SK-N-MC (cell line): Measurements from ENCODE around the gene NRXN3.

Experiments
- DNase-seq: peaks from one replicate; pipeline ENCODE4 v3.0.0-alpha.2; 2011; ENCODE audit warnings: low read depth, low spot score
- H3K27ac ChIP-seq: fragments of 200-600 bp; sonication (generic); 2 replicates; pipeline ENCODE4 v1.5.1; 2016; ENCODE audit warnings: mixed run types
- H3K36me3 ChIP-seq: fragments of 200-600 bp; sonication (generic); 2 replicates; pipeline ENCODE4 v1.6.1; 2017; ENCODE audit warnings: antibody characterized with exemption, low read length, mixed read lengths; ENCODE audit not compliant: insufficient read depth
- H3K4me3 ChIP-seq: fragments of 200-600 bp; sonication (generic); 2 replicates; pipeline ENCODE4 v1.5.1; 2016
- H3K9ac ChIP-seq: fragments of 200-600 bp; sonication (generic); 2 replicates; pipeline ENCODE4 v1.8.0; 2017; ENCODE audit warnings: mixed run types, mixed read lengths; ENCODE audit not compliant: insufficient read length
- H3K9me3 ChIP-seq: fragments of 200-600 bp; sonication (generic); 2 replicates; pipeline ENCODE4 v1.6.1; 2017; ENCODE audit warnings: low read depth, mild to moderate bottlenecking, antibody characterized with exemption, low read length, moderate library complexity, mixed read lengths
- EZH2 ChIP-seq: fragments of 200-600 bp; sonication (generic); IDR thresholded peaks from one replicate; pipeline ENCODE4 v1.6.1; 2017; ENCODE audit warnings: antibody characterized with exemption
- FOXP2 ChIP-seq: optimal IDR thresholded peaks from 2 replicates; pipeline ENCODE3; 2011; ENCODE audit warnings: mild to moderate bottlenecking, moderate library complexity; ENCODE audit not compliant: insufficient read depth; ENCODE audit errors: extremely low read length, control extremely low read depth
- POLR2AphosphoS5 ChIP-seq: IDR thresholded peaks from 2 replicates; pipeline ENCODE4 v1.6.1; 2012; ENCODE audit warnings: mild to moderate bottlenecking, low read depth, low read length, borderline replicate concordance

Gene NRXN3

DNA sequence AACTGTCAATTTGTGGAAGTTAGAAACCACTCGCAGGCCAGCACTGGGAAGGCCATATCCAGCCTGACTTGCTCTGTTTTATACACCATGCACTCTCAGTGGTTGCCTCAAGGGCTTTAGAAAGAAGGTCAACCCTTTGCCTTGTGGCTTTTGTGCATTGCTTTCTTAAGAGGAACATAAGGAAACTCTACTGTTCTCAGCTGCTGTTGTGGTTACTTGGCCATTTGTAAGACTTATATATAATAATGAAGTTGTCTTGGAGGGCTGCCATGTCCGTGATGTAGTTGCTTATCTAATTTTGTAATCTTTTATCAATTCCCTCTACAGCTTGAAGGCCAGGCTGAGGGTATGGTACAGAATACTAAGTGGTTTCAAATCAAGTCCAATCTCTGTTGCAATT is 1403.3 kb downstream of the NRXN3 start:
- Histone ChIP-seq H3K36me3 (no peaks in the 10 kb centered on the region), H3K4me3 (no peak overlapping the region), H3K9ac (no peak overlapping the region), H3K27ac (no peak overlapping the region), H3K9me3 (no peaks in the 10 kb centered on the region)
- TF ChIP-seq POLR2AphosphoS5 (no peak), FOXP2 (no peak), EZH2 (no peak)
- no peak for DNase-seq

DNA sequence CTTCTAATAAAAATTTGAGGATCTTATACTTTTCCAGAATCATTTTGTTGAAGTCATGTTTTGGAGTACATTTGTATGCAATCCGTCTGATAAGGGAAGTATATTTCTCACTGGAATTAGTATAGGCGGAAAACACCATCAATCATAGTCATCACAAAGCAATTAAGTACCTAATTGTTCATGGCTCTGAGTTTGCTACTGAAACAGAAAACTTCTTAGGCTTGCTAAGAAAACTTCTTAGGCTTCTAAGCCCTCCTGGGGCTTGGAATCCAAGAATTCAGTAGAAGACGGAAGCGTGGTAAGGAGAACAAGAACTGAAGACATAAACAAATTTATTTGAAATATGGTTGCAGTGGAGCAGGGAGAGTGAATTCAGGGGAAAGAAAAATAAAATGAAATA is 1404.9 kb downstream of the NRXN3 start:
- no peak for DNase-seq
- Histone ChIP-seq H3K9ac (no peak overlapping the region), H3K9me3 (no peaks in the 10 kb centered on the region), H3K27ac (no peak overlapping the region), H3K4me3 (no peak overlapping the region), H3K36me3 (no peaks in the 10 kb centered on the region)
- TF ChIP-seq POLR2AphosphoS5 (no peak), EZH2 (no peak), FOXP2 (no peak)

DNA sequence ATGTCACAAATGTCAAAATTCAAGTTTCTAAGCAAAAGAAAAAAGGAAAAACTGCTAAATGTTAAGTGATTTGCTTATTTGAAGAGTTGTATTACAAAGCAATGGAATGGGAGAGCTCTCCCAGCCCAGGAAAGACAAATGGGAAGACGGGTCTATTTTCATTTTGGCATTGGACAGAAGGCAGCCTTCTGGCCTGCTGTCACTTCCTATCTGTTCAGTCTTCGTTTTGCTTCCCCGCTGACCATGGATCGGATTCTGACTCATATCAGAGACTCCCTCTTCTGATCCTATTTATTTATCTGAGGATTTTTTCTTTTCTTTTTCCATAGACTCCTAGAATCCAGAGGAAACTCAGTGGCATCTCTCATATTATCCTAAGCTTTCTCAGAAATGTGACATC is 1406.3 kb downstream of the NRXN3 start:
- TF ChIP-seq FOXP2: no peak
- TF ChIP-seq POLR2AphosphoS5: no peak
- TF ChIP-seq EZH2: no peak
- Histone ChIP-seq H3K9me3 (no peaks in the 10 kb centered on the region), H3K4me3 (no peak overlapping the region), H3K9ac (no peak overlapping the region), H3K36me3 (no peaks in the 10 kb centered on the region), H3K27ac (no peak overlapping the region)
- no peak for DNase-seq

DNA sequence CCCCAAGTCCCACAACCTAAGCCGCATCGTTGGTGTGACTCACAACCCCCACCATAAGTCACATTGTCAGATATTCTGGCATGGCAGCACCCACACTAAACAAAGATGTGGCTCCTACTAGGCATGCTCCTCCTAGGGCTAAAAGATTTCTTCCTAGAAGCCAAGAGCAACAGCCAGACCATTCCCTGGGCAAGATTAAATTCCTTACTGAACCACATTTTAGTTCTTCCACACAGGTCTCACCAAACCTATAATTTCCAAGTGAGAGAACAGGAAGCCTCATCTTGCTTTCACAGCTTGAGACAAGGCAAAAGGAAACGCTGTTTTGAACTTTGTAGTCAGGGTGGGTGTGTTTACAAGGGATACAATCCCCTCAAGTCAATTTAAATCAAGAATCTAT is 1408.3 kb downstream of the NRXN3 start:
- Histone ChIP-seq H3K27ac (no peak overlapping the region), H3K4me3 (no peak overlapping the region), H3K36me3 (no peaks in the 10 kb centered on the region), H3K9ac (no peak overlapping the region), H3K9me3 (no peaks in the 10 kb centered on the region)
- TF ChIP-seq EZH2 (no peak), FOXP2 (no peak), POLR2AphosphoS5 (no peak)
- DNase-seq: no peak

DNA sequence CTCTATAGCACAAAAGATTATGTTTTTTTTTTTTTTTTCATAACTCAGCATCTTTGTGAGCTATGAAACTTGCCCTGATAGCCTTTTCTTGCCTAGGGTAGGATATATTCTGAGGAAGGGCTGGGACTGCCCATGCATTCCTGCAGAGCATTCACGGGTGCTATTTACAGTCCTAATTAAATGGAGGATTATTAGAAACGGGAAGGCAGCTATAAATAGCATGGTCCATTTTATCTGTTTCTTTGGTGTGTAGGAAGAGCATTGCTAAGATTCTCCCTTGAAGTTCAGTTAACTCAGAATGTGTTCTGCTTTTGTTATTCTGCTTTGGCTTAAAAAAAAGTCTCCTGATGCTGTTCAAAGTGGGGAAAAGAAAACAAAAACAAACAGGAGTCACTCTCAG is 1410.2 kb downstream of the NRXN3 start:
- H3K9me3 ChIP-seq: no peaks in the 10 kb centered on the region
- no peak for TF ChIP-seq FOXP2
- TF ChIP-seq POLR2AphosphoS5: no peak
- no peak for TF ChIP-seq EZH2

GRCh38 chr14:79580906-79581305 is 1410.7 kb downstream of the NRXN3 start:
- H3K27ac ChIP-seq: no peak overlapping the region
- H3K4me3 ChIP-seq: no peak overlapping the region
- TF ChIP-seq FOXP2 (no peak), EZH2 (no peak), POLR2AphosphoS5 (no peak)
- H3K9me3 ChIP-seq: no peaks in the 10 kb centered on the region
- no peak overlapping the region for H3K9ac ChIP-seq
- no peaks in the 10 kb centered on the region for H3K36me3 ChIP-seq
- DNase-seq: no peak

More for the DNA sequence above, 1410.2 kb downstream of the NRXN3 start:
- DNase-seq: no peak
- Histone ChIP-seq H3K4me3 (no peak overlapping the region), H3K9ac (no peak overlapping the region), H3K36me3 (no peaks in the 10 kb centered on the region), H3K27ac (no peak overlapping the region)

DNA sequence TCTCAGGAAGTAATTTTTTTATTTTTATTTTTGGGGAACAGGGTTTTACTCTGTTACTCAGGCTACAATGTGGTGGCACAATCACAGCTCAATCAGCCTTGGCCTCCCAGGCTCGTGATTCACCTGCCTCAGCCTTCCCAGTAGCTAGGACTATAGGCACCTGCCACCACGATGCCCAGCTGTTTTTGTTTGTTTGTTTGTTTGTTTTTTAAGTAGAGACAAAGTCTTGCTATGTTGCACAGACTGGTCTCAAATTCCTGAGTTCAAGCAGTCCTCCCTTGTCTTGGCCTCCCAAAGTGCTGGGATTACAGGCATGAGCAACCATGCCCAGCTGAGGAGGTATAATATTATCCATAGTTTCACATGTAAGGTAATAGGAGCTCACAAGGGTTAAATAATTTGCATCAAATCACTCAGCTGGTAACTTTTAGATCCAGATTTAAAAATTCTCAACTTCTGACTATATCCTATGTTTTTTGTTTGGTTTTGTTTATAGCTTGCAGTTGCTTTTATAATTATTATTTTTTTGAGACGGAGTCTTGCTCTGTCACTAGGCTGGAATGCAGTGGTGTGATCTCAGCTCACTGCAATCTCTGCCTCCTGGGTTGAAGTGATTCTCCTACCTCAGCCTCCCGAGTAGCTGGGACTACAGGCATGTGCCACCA is 1411.9 kb downstream of the NRXN3 start:
- no peak overlapping the region for H3K27ac ChIP-seq
- H3K9me3 ChIP-seq: no peaks in the 10 kb centered on the region
- H3K36me3 ChIP-seq: no peaks in the 10 kb centered on the region
- DNase-seq: no peak
- no peak overlapping the region for H3K9ac ChIP-seq
- no peak for TF ChIP-seq POLR2AphosphoS5
- TF ChIP-seq EZH2: no peak
- no peak for TF ChIP-seq FOXP2
- no peak overlapping the region for H3K4me3 ChIP-seq

GRCh38 chr14:79583738-79584408 is 1413.7 kb downstream of the NRXN3 start:
- no peaks in the 10 kb centered on the region for H3K36me3 ChIP-seq
- no peak overlapping the region for H3K9ac ChIP-seq
- TF ChIP-seq EZH2 (no peak), POLR2AphosphoS5 (no peak), FOXP2 (no peak)
- H3K27ac ChIP-seq: no peak overlapping the region
- H3K4me3 ChIP-seq: no peak overlapping the region
- DNase-seq: no peak
- H3K9me3 ChIP-seq: no peaks in the 10 kb centered on the region

GRCh38 chr14:79584679-79585078 is 1414.5 kb downstream of the NRXN3 start:
- no peaks in the 10 kb centered on the region for H3K9me3 ChIP-seq
- DNase-seq: no peak
- no peaks in the 10 kb centered on the region for H3K36me3 ChIP-seq
- no peak overlapping the region for H3K27ac ChIP-seq
- H3K9ac ChIP-seq: no peak overlapping the region
- H3K4me3 ChIP-seq: no peak overlapping the region
- TF ChIP-seq FOXP2: no peak
- TF ChIP-seq EZH2: no peak
- TF ChIP-seq POLR2AphosphoS5: no peak
